Muscle layer of duodenum (tissue), 2 donors: ENCODE measurements around the gene LRRC8E.

Experiments used
- H3K27ac ChIP-seq: one replicate; pipeline ENCODE4 v1.7.0; 2013; ENCODE audit warnings: mild to moderate bottlenecking, low read length
- H3K27me3 ChIP-seq: one replicate; pipeline ENCODE4 v1.7.0; 2013; ENCODE audit warnings: low read depth, mild to moderate bottlenecking, control low read depth, low read length
- H3K36me3 ChIP-seq, 2 donors: one replicate each; pipeline ENCODE4 v1.7.0; 2013; ENCODE audit warnings: low read length in 2 of 2, control low read depth in 1 of 2, mild to moderate bottlenecking in 1 of 2; ENCODE audit not compliant: insufficient read depth in 2 of 2, control insufficient read depth in 1 of 2
- H3K4me1 ChIP-seq, 2 donors: one replicate each; pipeline ENCODE4 v1.7.0; 2013; ENCODE audit warnings: low read length in 2 of 2, mild to moderate bottlenecking in 2 of 2, control low read depth in 1 of 2, moderate library complexity in 1 of 2; ENCODE audit not compliant: insufficient read depth in 2 of 2, control insufficient read depth in 1 of 2
- H3K4me3 ChIP-seq, 2 donors: one replicate each; pipeline ENCODE4 v1.7.0; 2013; ENCODE audit warnings: low read length in 2 of 2, low read depth in 1 of 2, mild to moderate bottlenecking in 1 of 2
- H3K9me3 ChIP-seq, 2 donors: one replicate each; pipeline ENCODE4 v1.7.0; 2013; ENCODE audit warnings: low read length in 2 of 2, control low read depth in 1 of 2, mild to moderate bottlenecking in 1 of 2; ENCODE audit not compliant: control insufficient read depth in 1 of 2
- donor health status: healthy.

The LRRC8E gene

GRCh38 chr19:7933828-7934725, 45.8 kb downstream of the LRRC8E start:
- H3K27ac ChIP-seq, result no peak overlapping the region
- H3K4me1 ChIP-seq, result peaks cover 0 to 24% of the 10 kb centered on the region in 2 donors
- no peaks in the 10 kb centered on the region for H3K9me3 ChIP-seq
- H3K4me3 ChIP-seq, result no peak overlapping the region
- H3K36me3 ChIP-seq, result peaks cover 24 to 65% of the 10 kb centered on the region in 2 donors
- no peaks in the 10 kb centered on the region for H3K27me3 ChIP-seq

GRCh38 chr19:7934766-7935165, 46.5 kb downstream of the LRRC8E start:
- peaks cover 24 to 66% of the 10 kb centered on the region in 2 donors for H3K36me3 ChIP-seq
- no peak overlapping the region for H3K4me3 ChIP-seq
- H3K4me1 ChIP-seq, result peaks cover 0 to 17% of the 10 kb centered on the region in 2 donors
- no peaks in the 10 kb centered on the region for H3K9me3 ChIP-seq
- no peak overlapping the region for H3K27ac ChIP-seq
- H3K27me3 ChIP-seq, result no peaks in the 10 kb centered on the region

- Histone ChIP-seq H3K4me1 (peaks cover 0 to 29% of the 10 kb centered on the region in 2 donors), H3K27me3 (no peaks in the 10 kb centered on the region), H3K36me3 (peaks cover 18 to 33% of the 10 kb centered on the region in 2 donors), H3K27ac (no peak overlapping the region), H3K4me3 (no peak overlapping the region), H3K9me3 (no peaks in the 10 kb centered on the region)
These were observed 52.5 kb downstream of the LRRC8E start for GRCh38 chr19:7940841-7941240.

GRCh38 chr19:7941895-7942596, 53.7 kb downstream of the LRRC8E start:
- Histone ChIP-seq H3K36me3 (peaks cover 18 to 25% of the 10 kb centered on the region in 2 donors), H3K27me3 (no peaks in the 10 kb centered on the region), H3K4me3 (peak overlapping the region; percentile 7 to 95), H3K27ac (no peak overlapping the region), H3K9me3 (no peaks in the 10 kb centered on the region), H3K4me1 (peaks cover 0 to 29% of the 10 kb centered on the region in 2 donors)

GRCh38 chr19:7942981-7943443, 54.7 kb downstream of the LRRC8E start:
- Histone ChIP-seq H3K4me3 (peak overlapping the region; percentile 85 to 95), H3K4me1 (peaks cover 0 to 29% of the 10 kb centered on the region in 2 donors), H3K27ac (peak overlapping the region; percentile 95), H3K9me3 (no peaks in the 10 kb centered on the region), H3K36me3 (peaks cover 14 to 16% of the 10 kb centered on the region in 2 donors), H3K27me3 (no peaks in the 10 kb centered on the region)

- peaks cover 0 to 29% of the 10 kb centered on the region in 2 donors for H3K4me1 ChIP-seq
- no peaks in the 10 kb centered on the region for H3K9me3 ChIP-seq
- peak within 1 kb of the TSS; percentile 95 for H3K27ac ChIP-seq
- H3K4me3 ChIP-seq, result peak within 1 kb of the TSS; percentile 85 to 95
- H3K27me3 ChIP-seq, result no peaks in the 10 kb centered on the region
- peaks cover 14 to 15% of the 10 kb centered on the region in 2 donors for H3K36me3 ChIP-seq
These were observed 55.3 kb downstream of the LRRC8E start, which contains the start of gene TIMM44 for GRCh38 chr19:7943444-7944176. Gene TIMM44, minus strand, starts transcription at chr19:7943666. Its CDS starts 15 bp downstream, at chr19:7943651.

- peak overlapping the region; percentile 85 to 95 for H3K4me3 ChIP-seq
- H3K4me1 ChIP-seq, result peaks cover 0 to 29% of the 10 kb centered on the region in 2 donors
- peak overlapping the region; percentile 66 for H3K27ac ChIP-seq
- no peaks in the 10 kb centered on the region for H3K9me3 ChIP-seq
- no peaks in the 10 kb centered on the region for H3K27me3 ChIP-seq
- peaks cover 10 to 15% of the 10 kb centered on the region in 2 donors for H3K36me3 ChIP-seq
These were observed 56.0 kb downstream of the LRRC8E start for GRCh38 chr19:7944177-7944761.

- Histone ChIP-seq H3K27ac (no peak overlapping the region), H3K9me3 (no peaks in the 10 kb centered on the region), H3K4me3 (no peak overlapping the region), H3K27me3 (no peaks in the 10 kb centered on the region), H3K4me1 (peaks cover 0 to 10% of the 10 kb centered on the region in 2 donors), H3K36me3 (no peaks in the 10 kb centered on the region)
These were observed 59.6 kb downstream of the LRRC8E start for GRCh38 chr19:7947939-7948338.
